Esophagus squamous epithelium (tissue), 4 donors: ENCODE data around the gene CCDC171.

Experiments
- POLR2A ChIP-seq, 4 donors: fragments of 450-650 bp; IDR thresholded peaks; one replicate each; pipeline ENCODE4 v1.6.1; 2017; ENCODE audit warnings: antibody characterized with exemption in 4 of 4, mild to moderate bottlenecking in 4 of 4, moderate library complexity in 3 of 4
- TF ChIP-seq, protein P1 (sequence below), 6 experiments: fragments of 450-650 bp in 4 of 6; fragments of 200-600 bp in 2 of 6; sonication (generic) in 2 of 6; IDR thresholded peaks; one replicate each; pipeline ENCODE4 v1.5.1; 2016 to 2019; ENCODE audit warnings: antibody characterized with exemption in 6 of 6, mild to moderate bottlenecking in 4 of 6, moderate library complexity in 4 of 6

DNA sequence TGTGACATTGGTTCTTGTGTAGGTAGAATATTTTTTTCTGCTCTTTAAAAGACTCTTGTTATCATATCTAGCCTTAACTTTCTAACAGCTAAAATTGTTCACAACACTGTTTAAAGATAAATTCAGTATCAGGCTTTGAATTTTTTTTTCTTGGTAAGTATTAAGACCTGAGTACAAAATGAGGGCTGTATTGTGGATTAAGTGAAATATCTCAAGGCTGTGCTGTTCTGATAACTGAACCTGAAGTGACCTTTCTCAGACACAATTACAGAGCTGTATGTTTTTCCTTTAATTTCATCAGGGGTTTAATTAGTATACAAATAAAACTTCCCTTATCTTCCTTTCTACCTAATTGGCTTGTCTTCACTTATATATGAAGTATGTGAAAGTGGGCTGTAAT is 290.5 kb downstream of the CCDC171 start:
- TF ChIP-seq, protein P1, sequence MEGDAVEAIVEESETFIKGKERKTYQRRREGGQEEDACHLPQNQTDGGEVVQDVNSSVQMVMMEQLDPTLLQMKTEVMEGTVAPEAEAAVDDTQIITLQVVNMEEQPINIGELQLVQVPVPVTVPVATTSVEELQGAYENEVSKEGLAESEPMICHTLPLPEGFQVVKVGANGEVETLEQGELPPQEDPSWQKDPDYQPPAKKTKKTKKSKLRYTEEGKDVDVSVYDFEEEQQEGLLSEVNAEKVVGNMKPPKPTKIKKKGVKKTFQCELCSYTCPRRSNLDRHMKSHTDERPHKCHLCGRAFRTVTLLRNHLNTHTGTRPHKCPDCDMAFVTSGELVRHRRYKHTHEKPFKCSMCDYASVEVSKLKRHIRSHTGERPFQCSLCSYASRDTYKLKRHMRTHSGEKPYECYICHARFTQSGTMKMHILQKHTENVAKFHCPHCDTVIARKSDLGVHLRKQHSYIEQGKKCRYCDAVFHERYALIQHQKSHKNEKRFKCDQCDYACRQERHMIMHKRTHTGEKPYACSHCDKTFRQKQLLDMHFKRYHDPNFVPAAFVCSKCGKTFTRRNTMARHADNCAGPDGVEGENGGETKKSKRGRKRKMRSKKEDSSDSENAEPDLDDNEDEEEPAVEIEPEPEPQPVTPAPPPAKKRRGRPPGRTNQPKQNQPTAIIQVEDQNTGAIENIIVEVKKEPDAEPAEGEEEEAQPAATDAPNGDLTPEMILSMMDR (IDR thresholded peaks at IDR 0.05): no peak
- TF ChIP-seq POLR2A (IDR thresholded peaks at IDR 0.05): no peak
